ENCODE results near the gene CLCA4. TPM values are rescaled to one million over a fixed set of nuclear protein-coding genes. Genes with fewer than 3 reads are reported as not detected.
"Not testable (repeated sequence)": the region's sequence is repeated elsewhere in the genome, so short reads cannot be mapped to it uniquely, and the experiment has no call there.

Gene CLCA4
- total RNA-seq: under 1 TPM; 0.13 to 0.18 TPM
- 10 to 100 TPM in 1 of 2 donors, under 1 TPM in 1; 0.69 to 13.4 TPM for polyA plus RNA-seq
- long read RNA-seq, donor 1: 0 reads
- long read RNA-seq, donor 2: 0 reads

GRCh38 chr1:86546787-86547221 lies at the start of gene CLCA4:
TSS of gene CLCA4 (plus strand) at chr1:86547078. CDS start at chr1:86547120, 42 bp downstream.
- ATAC-seq (ENCODE audit: low FRiP score): no peak
- no peak within 1 kb of the TSS for H3K27ac ChIP-seq (ENCODE audit: low read depth in 1 of 2, low read length in 2 of 2)
- DNase-seq: no peak
- no peaks in the 10 kb centered on the region for H3K36me3 ChIP-seq (ENCODE audit: control insufficient read depth in 1 of 2, insufficient read depth in 2 of 2, low read length in 1 of 2)
- no peak within 1 kb of the TSS for H3K4me3 ChIP-seq (ENCODE audit: low read length in 2 of 2)
- 35 to 45% methylated on average over 2 of the region's 2 CpGs for WGBS, 2 donors
- no peaks in the 10 kb centered on the region for H3K4me1 ChIP-seq (ENCODE audit: control insufficient read depth in 1 of 2, insufficient read depth in 2 of 2, low read length in 2 of 2)
- intact Hi-C loops (cut with DNase I): no loop called here
- H3K9me3 ChIP-seq (ENCODE audit: control insufficient read depth, low read length): no peaks in the 10 kb centered on the region
- no peaks in the 10 kb centered on the region for H3K27me3 ChIP-seq (ENCODE audit: control insufficient read depth in 1 of 2, insufficient read depth in 2 of 2, low read length in 1 of 2)

GRCh38 chr1:86498281-86498680 lies 48.6 kb upstream of the CLCA4 start:
- no peaks in the 10 kb centered on the region for H3K4me1 ChIP-seq (ENCODE audit: control insufficient read depth in 1 of 2, insufficient read depth in 2 of 2, low read length in 2 of 2)
- H3K27ac ChIP-seq (ENCODE audit: low read depth in 1 of 2, low read length in 2 of 2): no peak overlapping the region
- no peaks in the 10 kb centered on the region for H3K9me3 ChIP-seq (ENCODE audit: control insufficient read depth, low read length)
- WGBS, 2 donors: 75 to 79% methylated on average over 3 of the region's 3 CpGs
- H3K36me3 ChIP-seq (ENCODE audit: control insufficient read depth in 1 of 2, insufficient read depth in 2 of 2, low read length in 1 of 2): no peaks in the 10 kb centered on the region
- no peak overlapping the region for H3K4me3 ChIP-seq (ENCODE audit: low read length in 2 of 2)
- ATAC-seq (ENCODE audit: low FRiP score) (no peak), DNase-seq (no peak)
- intact Hi-C loops (cut with DNase I): no loop called here
- H3K27me3 ChIP-seq (ENCODE audit: control insufficient read depth in 1 of 2, insufficient read depth in 2 of 2, low read length in 1 of 2): no peaks in the 10 kb centered on the region

- 23 to 24% methylated on average over 3 of the region's 3 CpGs for WGBS, 2 donors
- H3K36me3 ChIP-seq (ENCODE audit: control insufficient read depth in 1 of 2, insufficient read depth in 2 of 2, low read length in 1 of 2): no peaks in the 10 kb centered on the region
- DNase-seq (no peak), ATAC-seq (ENCODE audit: low FRiP score) (no peak)
- no peak overlapping the region for H3K27ac ChIP-seq (ENCODE audit: low read depth in 1 of 2, low read length in 2 of 2)
- H3K27me3 ChIP-seq (ENCODE audit: control insufficient read depth in 1 of 2, insufficient read depth in 2 of 2, low read length in 1 of 2): no peaks in the 10 kb centered on the region
- H3K9me3 ChIP-seq (ENCODE audit: control insufficient read depth, low read length): no peaks in the 10 kb centered on the region
- H3K4me3 ChIP-seq (ENCODE audit: low read length in 2 of 2): no peak overlapping the region
- H3K4me1 ChIP-seq (ENCODE audit: control insufficient read depth in 1 of 2, insufficient read depth in 2 of 2, low read length in 2 of 2): no peaks in the 10 kb centered on the region
- intact Hi-C loops (cut with DNase I): no loop called here
Observed at GRCh38 chr1:86499987-86500593, 46.8 kb upstream of the CLCA4 start.

- Histone ChIP-seq H3K4me3 (ENCODE audit: low read length in 2 of 2) (no peak overlapping the region), H3K4me1 (ENCODE audit: control insufficient read depth in 1 of 2, insufficient read depth in 2 of 2, low read length in 2 of 2) (no peaks in the 10 kb centered on the region), H3K27me3 (ENCODE audit: control insufficient read depth in 1 of 2, insufficient read depth in 2 of 2, low read length in 1 of 2) (no peaks in the 10 kb centered on the region), H3K27ac (ENCODE audit: low read depth in 1 of 2, low read length in 2 of 2) (no peak overlapping the region), H3K9me3 (ENCODE audit: control insufficient read depth, low read length) (no peaks in the 10 kb centered on the region), H3K36me3 (ENCODE audit: control insufficient read depth in 1 of 2, insufficient read depth in 2 of 2, low read length in 1 of 2) (no peaks in the 10 kb centered on the region)
- 23 to 48% methylated on average over 2 of the region's 2 CpGs for WGBS, 2 donors
- intact Hi-C loops (cut with DNase I): no loop called here
- DNase-seq: no peak
- ATAC-seq (ENCODE audit: low FRiP score): no peak
Observed at GRCh38 chr1:86500714-86501113, 46.2 kb upstream of the CLCA4 start.

GRCh38 chr1:86502125-86502646 lies 44.7 kb upstream of the CLCA4 start:
- ATAC-seq (ENCODE audit: low FRiP score); H3K9me3 ChIP-seq (ENCODE audit: control insufficient read depth, low read length); H3K4me1 ChIP-seq (ENCODE audit: control insufficient read depth in 1 of 2, insufficient read depth in 2 of 2, low read length in 2 of 2); H3K27ac ChIP-seq (ENCODE audit: low read depth in 1 of 2, low read length in 2 of 2); intact Hi-C loops (cut with DNase I); H3K27me3 ChIP-seq (ENCODE audit: control insufficient read depth in 1 of 2, insufficient read depth in 2 of 2, low read length in 1 of 2); H3K4me3 ChIP-seq (ENCODE audit: low read length in 2 of 2); H3K36me3 ChIP-seq (ENCODE audit: control insufficient read depth in 1 of 2, insufficient read depth in 2 of 2, low read length in 1 of 2): not testable (repeated sequence)
- 35 to 44% methylated on average over 16 of the region's 16 CpGs for WGBS, 2 donors
- DNase-seq: peak in 1 of 2 donors; percentile 50

- no peak overlapping the region for H3K27ac ChIP-seq (ENCODE audit: low read depth in 1 of 2, low read length in 2 of 2)
- no peaks in the 10 kb centered on the region for H3K27me3 ChIP-seq (ENCODE audit: control insufficient read depth in 1 of 2, insufficient read depth in 2 of 2, low read length in 1 of 2)
- no peaks in the 10 kb centered on the region for H3K4me1 ChIP-seq (ENCODE audit: control insufficient read depth in 1 of 2, insufficient read depth in 2 of 2, low read length in 2 of 2)
- H3K9me3 ChIP-seq (ENCODE audit: control insufficient read depth, low read length): no peaks in the 10 kb centered on the region
- intact Hi-C loops (cut with DNase I): no loop called here
- 40 to 57% methylated on average over 18 of the region's 18 CpGs for WGBS, 2 donors
- H3K4me3 ChIP-seq (ENCODE audit: low read length in 2 of 2): no peak overlapping the region
- H3K36me3 ChIP-seq (ENCODE audit: control insufficient read depth in 1 of 2, insufficient read depth in 2 of 2, low read length in 1 of 2): no peaks in the 10 kb centered on the region
- DNase-seq: no peak
- ATAC-seq (ENCODE audit: low FRiP score): peak; percentile 26
Observed at GRCh38 chr1:86502721-86503405, 44.0 kb upstream of the CLCA4 start.

- no peaks in the 10 kb centered on the region for H3K36me3 ChIP-seq (ENCODE audit: control insufficient read depth in 1 of 2, insufficient read depth in 2 of 2, low read length in 1 of 2)
- no peaks in the 10 kb centered on the region for H3K9me3 ChIP-seq (ENCODE audit: control insufficient read depth, low read length)
- H3K4me1 ChIP-seq (ENCODE audit: control insufficient read depth in 1 of 2, insufficient read depth in 2 of 2, low read length in 2 of 2): no peaks in the 10 kb centered on the region
- H3K27ac ChIP-seq (ENCODE audit: low read depth in 1 of 2, low read length in 2 of 2): no peak overlapping the region
- no peak overlapping the region for H3K4me3 ChIP-seq (ENCODE audit: low read length in 2 of 2)
- no peaks in the 10 kb centered on the region for H3K27me3 ChIP-seq (ENCODE audit: control insufficient read depth in 1 of 2, insufficient read depth in 2 of 2, low read length in 1 of 2)
- ATAC-seq (ENCODE audit: low FRiP score) (no peak), DNase-seq (peak in 1 of 2 donors; percentile 57)
- intact Hi-C loops (cut with DNase I): no loop called here
- 36 to 43% methylated on average over 18 of the region's 18 CpGs for WGBS, 2 donors
Observed at GRCh38 chr1:86503406-86504136, 43.3 kb upstream of the CLCA4 start.

GRCh38 chr1:86504137-86504479 lies 42.8 kb upstream of the CLCA4 start:
- no peak overlapping the region for H3K4me3 ChIP-seq (ENCODE audit: low read length in 2 of 2)
- 51 to 58% methylated on average over 9 of the region's 9 CpGs for WGBS, 2 donors
- intact Hi-C loops (cut with DNase I): no loop called here

More at GRCh38 chr1:86504137-86504479, 42.8 kb upstream of the CLCA4 start:
- ATAC-seq (ENCODE audit: low FRiP score) (no peak), DNase-seq (no peak)
- Histone ChIP-seq H3K4me1 (ENCODE audit: control insufficient read depth in 1 of 2, insufficient read depth in 2 of 2, low read length in 2 of 2) (no peaks in the 10 kb centered on the region), H3K9me3 (ENCODE audit: control insufficient read depth, low read length) (no peaks in the 10 kb centered on the region), H3K27me3 (ENCODE audit: control insufficient read depth in 1 of 2, insufficient read depth in 2 of 2, low read length in 1 of 2) (no peaks in the 10 kb centered on the region), H3K27ac (ENCODE audit: low read depth in 1 of 2, low read length in 2 of 2) (no peak overlapping the region), H3K36me3 (ENCODE audit: control insufficient read depth in 1 of 2, insufficient read depth in 2 of 2, low read length in 1 of 2) (no peaks in the 10 kb centered on the region)

Data from aorta (tissue), 5 donors.